GM23248 (cell line): ENCODE data around the gene KLK4. TPM values are rescaled to one million over a fixed set of nuclear protein-coding genes. Genes with fewer than 3 reads are reported as not detected.

Source experiments
- DNase-seq: peaks from one replicate; pipeline ENCODE4 v3.0.0-alpha.2; 2015
- H2AFZ ChIP-seq: fragments of 200-600 bp; sonication (generic); 2 replicates; pipeline ENCODE4 v1.6.1; 2016; ENCODE audit warnings: antibody characterized with exemption
- H3F3A ChIP-seq: fragments of 200-600 bp; sonication (generic); 2 replicates; pipeline ENCODE4 v1.6.1; 2016; ENCODE audit warnings: mild to moderate bottlenecking, antibody characterized with exemption, mixed run types; ENCODE audit not compliant: insufficient read depth
- H3K27ac ChIP-seq: fragments of 200-600 bp; sonication (generic); 2 replicates; pipeline ENCODE4 v1.5.1; 2016; ENCODE audit warnings: mild to moderate bottlenecking
- H3K27me3 ChIP-seq: fragments of 200-600 bp; sonication (generic); replicated peaks from 2 replicates; pipeline ENCODE4 v1.6.1; 2016; ENCODE audit warnings: mild to moderate bottlenecking; ENCODE audit not compliant: insufficient read depth
- H3K36me3 ChIP-seq: fragments of 200-600 bp; sonication (generic); 2 replicates; pipeline ENCODE4 v1.6.1; 2016; ENCODE audit warnings: low read depth, mild to moderate bottlenecking
- H3K4me1 ChIP-seq: fragments of 200-600 bp; sonication (generic); 2 replicates; pipeline ENCODE4 v1.6.1; 2016; ENCODE audit warnings: mild to moderate bottlenecking; ENCODE audit not compliant: insufficient read depth
- H3K4me2 ChIP-seq: fragments of 200-600 bp; sonication (generic); one replicate; pipeline ENCODE4 v1.6.1; 2016; ENCODE audit warnings: mild to moderate bottlenecking; ENCODE audit not compliant: unreplicated experiment
- H3K4me3 ChIP-seq: fragments of 200-600 bp; sonication (generic); 2 replicates; pipeline ENCODE4 v1.5.1; 2016; ENCODE audit warnings: mild to moderate bottlenecking
- H3K79me2 ChIP-seq: fragments of 200-600 bp; sonication (generic); 2 replicates; pipeline ENCODE4 v1.6.1; 2016; ENCODE audit warnings: mild to moderate bottlenecking; ENCODE audit not compliant: insufficient read depth
- H3K9ac ChIP-seq: fragments of 200-600 bp; sonication (generic); 2 replicates; pipeline ENCODE4 v1.6.1; 2016; ENCODE audit warnings: mild to moderate bottlenecking
- H3K9me2 ChIP-seq: fragments of 200-600 bp; sonication (generic); 2 replicates; pipeline ENCODE4 v1.6.1; 2016; ENCODE audit warnings: mixed run types, mild to moderate bottlenecking, moderate library complexity; ENCODE audit not compliant: insufficient read depth
- H3K9me3 ChIP-seq: fragments of 200-600 bp; sonication (generic); one replicate; pipeline ENCODE4 v1.6.1; 2017; ENCODE audit warnings: low read depth
- H4K20me1 ChIP-seq: fragments of 200-600 bp; sonication (generic); 2 replicates; pipeline ENCODE4 v1.6.0; 2016; ENCODE audit not compliant: insufficient read depth
- EZH2 ChIP-seq: fragments of 200-600 bp; sonication (generic); IDR thresholded peaks from 2 replicates; pipeline ENCODE4 v1.6.1; 2018; ENCODE audit warnings: antibody characterized with exemption, mild to moderate bottlenecking; ENCODE audit not compliant: insufficient read depth, poor library complexity, severe bottlenecking
- EZH2phosphoT487 ChIP-seq: fragments of 200-600 bp; sonication (generic); IDR thresholded peaks from 2 replicates; pipeline ENCODE4 v1.6.1; 2018; ENCODE audit warnings: antibody characterized with exemption, moderate library complexity, mild to moderate bottlenecking, low read depth; ENCODE audit not compliant: insufficient read depth
- WGBS, 2 experiments: methylation state at CpG; one replicate each; pipeline ENCODE4 v1.1.6; 2015 to 2017; ENCODE audit warnings: low lambda C conversion rate in 2 of 2, low coverage in 1 of 2; ENCODE audit errors: missing lambda C conversion rate in 2 of 2; 5-methylcytosine and 5-hydroxymethylcytosine counted together
- in situ Hi-C: fragments of 300-500 bp; cut with MboI; formaldehyde crosslinking; loops from 2 replicates; pipeline ENCODE4 v1.15.0; 2020
- polyA plus RNA-seq: library from polyadenylated mRNA; unstranded; fragments of >200 nt; fragmentation: Nextera tagmentation; extraction: Ambion mirVana; gene quantifications from 2 replicates; pipeline ENCODE4 v1.2.1, GENCODE V29; 2016
- total RNA-seq: library from RNA; depleted of rRNA; stranded (reverse); fragments of >200 nt; shearing (Covaris generic); gene quantifications from 2 replicates; pipeline ENCODE4 v1.2.3, GENCODE V29; 2014

The KLK4 gene
- total and polyA plus RNA-seq, 2 experiments from 2014 or later, result not detected

DNA sequence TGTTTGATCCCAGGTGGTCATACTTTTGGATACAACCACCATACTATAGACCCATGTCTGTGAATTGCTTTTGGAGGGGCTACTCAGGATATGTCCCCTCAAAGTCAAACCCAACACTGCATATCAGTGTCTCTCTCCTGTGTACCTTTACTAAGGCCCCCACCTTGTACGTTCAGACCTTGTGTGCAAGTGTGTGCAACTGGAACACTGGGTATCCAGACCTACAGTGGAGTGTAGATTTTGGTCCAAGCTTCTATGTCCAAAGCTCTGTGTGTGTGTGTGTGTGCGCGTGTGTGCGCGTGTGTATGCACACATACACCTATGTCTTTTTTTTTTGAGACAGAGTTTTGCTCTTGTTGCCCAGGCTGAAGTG, 20.0 kb downstream of the KLK4 start:
- WGBS, 2 experiments, result 74 to 81% methylated on average over 5 of the region's 5 CpGs
- H2AFZ ChIP-seq, result no peak overlapping the region

DNA sequence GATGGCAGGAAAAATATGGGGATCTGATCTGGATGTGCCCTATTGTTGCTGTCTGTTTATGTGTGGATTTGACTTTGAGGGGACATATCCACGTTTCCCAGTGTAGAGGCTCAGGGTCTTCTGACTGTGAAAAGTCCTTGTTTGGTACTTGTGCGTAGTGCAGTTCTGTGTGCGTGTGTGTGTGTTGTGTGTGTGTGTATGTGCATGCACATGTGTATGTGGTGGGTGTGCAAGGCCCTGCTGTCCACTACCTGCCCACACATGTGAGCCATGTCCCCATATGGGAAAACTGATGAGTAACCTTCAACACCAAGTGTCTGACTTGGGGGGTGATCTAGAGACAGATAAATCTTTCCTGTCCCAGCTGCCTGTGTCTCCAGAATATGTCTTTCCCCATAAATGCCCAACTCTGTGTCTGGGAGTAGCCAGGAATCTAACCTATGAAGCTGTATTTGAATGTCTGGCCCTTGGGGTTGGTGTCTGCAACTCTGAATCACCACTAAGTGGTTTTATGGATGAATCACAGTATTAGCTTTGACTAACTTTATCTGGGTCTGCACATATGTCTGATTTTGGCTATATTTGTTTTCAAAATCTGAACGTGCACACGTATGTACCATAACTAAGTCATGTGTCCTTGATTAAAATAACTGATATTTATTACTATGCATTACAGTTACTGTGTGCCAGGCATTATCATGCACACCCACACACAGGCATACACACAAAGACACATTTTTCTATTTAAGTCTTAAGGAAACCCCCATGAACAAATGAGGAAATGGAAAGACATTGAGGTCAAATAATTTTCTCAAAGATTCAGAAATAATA, 20.6 kb downstream of the KLK4 start:
- in situ Hi-C loops, result no loop called here
- H3K27me3 ChIP-seq, result peaks cover 6% of the 10 kb centered on the region; the same call in 1 of the 2 replicates
- peaks cover 6% of the 10 kb centered on the region; the same call in 1 of the 2 replicates for H3F3A ChIP-seq
- H3K4me3 ChIP-seq, result no peak overlapping the region
- H3K4me1 ChIP-seq, result no peaks in the 10 kb centered on the region
- no peak overlapping the region for H3K27ac ChIP-seq
- no peaks in the 10 kb centered on the region for H3K9me3 ChIP-seq
- H3K36me3 ChIP-seq, result no peaks in the 10 kb centered on the region
- no peak overlapping the region for H3K4me2 ChIP-seq
- TF ChIP-seq EZH2phosphoT487, result no peak
- TF ChIP-seq EZH2, result no peak
- WGBS, 2 experiments, result 30 to 40% methylated on average over 5 of the region's 5 CpGs
- DNase-seq, result peak; percentile 61
- H3K9me2 ChIP-seq, result no peaks in the 10 kb centered on the region
- H3K79me2 ChIP-seq, result no peaks in the 10 kb centered on the region
- no peak overlapping the region for H2AFZ ChIP-seq
- H3K9ac ChIP-seq, result no peak overlapping the region
- no peaks in the 10 kb centered on the region for H4K20me1 ChIP-seq

More for the DNA sequence above, 20.0 kb downstream of the KLK4 start:
- Histone ChIP-seq H3K36me3 (no peaks in the 10 kb centered on the region), H3K79me2 (no peaks in the 10 kb centered on the region), H3K4me2 (no peak overlapping the region), H3F3A (peaks cover 6% of the 10 kb centered on the region; the same call in 1 of the 2 replicates), H3K9me2 (no peaks in the 10 kb centered on the region), H3K9ac (no peak overlapping the region), H3K9me3 (no peaks in the 10 kb centered on the region), H3K4me3 (no peak overlapping the region), H3K4me1 (no peaks in the 10 kb centered on the region), H3K27ac (no peak overlapping the region), H3K27me3 (peaks cover 6% of the 10 kb centered on the region; the same call in 1 of the 2 replicates), H4K20me1 (no peaks in the 10 kb centered on the region)
- TF ChIP-seq EZH2 (no peak), EZH2phosphoT487 (no peak)
- DNase-seq, result no peak
- in situ Hi-C loops, result no loop called here

GRCh38 chr19:50889638-50890037, 21.6 kb downstream of the KLK4 start:
- no peak for DNase-seq
- H3F3A ChIP-seq, result peaks cover 6% of the 10 kb centered on the region; the same call in 1 of the 2 replicates
- peaks cover 6% of the 10 kb centered on the region; the same call in 1 of the 2 replicates for H3K27me3 ChIP-seq
- H3K79me2 ChIP-seq, result no peaks in the 10 kb centered on the region
- in situ Hi-C loops, result no loop called here
- H3K27ac ChIP-seq, result no peak overlapping the region
- no peak for TF ChIP-seq EZH2
- no peak for TF ChIP-seq EZH2phosphoT487
- no peaks in the 10 kb centered on the region for H3K9me3 ChIP-seq
- 3% methylated on average over 3 of the region's 3 CpGs for WGBS, 2 experiments
- no peaks in the 10 kb centered on the region for H3K4me1 ChIP-seq
- no peaks in the 10 kb centered on the region for H4K20me1 ChIP-seq
- no peak overlapping the region for H2AFZ ChIP-seq
- no peak overlapping the region for H3K4me2 ChIP-seq
- no peaks in the 10 kb centered on the region for H3K9me2 ChIP-seq
- H3K9ac ChIP-seq, result no peak overlapping the region
- H3K36me3 ChIP-seq, result no peaks in the 10 kb centered on the region
- no peak overlapping the region for H3K4me3 ChIP-seq

DNA sequence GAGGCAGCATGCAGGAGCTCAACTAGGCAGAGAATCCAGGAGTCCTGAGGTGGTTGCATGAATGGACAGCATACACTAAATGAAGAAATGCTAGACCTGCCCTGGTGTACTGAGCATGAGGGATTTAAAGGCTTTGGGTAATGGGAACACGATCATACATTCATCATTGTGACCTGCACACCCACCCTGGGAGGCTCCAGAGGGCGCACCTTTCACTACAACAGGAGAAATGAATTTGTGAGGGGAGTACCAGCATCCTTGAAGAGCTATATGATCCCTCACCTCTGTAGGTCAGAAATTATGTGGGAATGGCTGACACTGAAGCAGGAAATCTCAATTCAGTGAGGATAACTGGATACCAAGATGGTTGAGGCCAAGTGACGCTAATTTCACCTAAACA, 29.0 kb downstream of the KLK4 start:
- H3K4me3 ChIP-seq, result no peak overlapping the region
- no peak overlapping the region for H3K9ac ChIP-seq
- H3K9me2 ChIP-seq, result no peaks in the 10 kb centered on the region
- peaks cover 6% of the 10 kb centered on the region; the same call in 1 of the 2 replicates for H3K27me3 ChIP-seq
- WGBS, 2 experiments, result 9 to 17% methylated on average over 3 of the region's 3 CpGs
- H4K20me1 ChIP-seq, result no peaks in the 10 kb centered on the region
- no peak for DNase-seq
- in situ Hi-C loops, result no loop called here
- no peaks in the 10 kb centered on the region for H3K36me3 ChIP-seq
- no peak overlapping the region for H3K27ac ChIP-seq
- no peaks in the 10 kb centered on the region for H3K9me3 ChIP-seq
- H2AFZ ChIP-seq, result no peak overlapping the region
- no peak for TF ChIP-seq EZH2phosphoT487
- no peak for TF ChIP-seq EZH2
- no peaks in the 10 kb centered on the region for H3F3A ChIP-seq
- H3K79me2 ChIP-seq, result no peaks in the 10 kb centered on the region
- no peaks in the 10 kb centered on the region for H3K4me1 ChIP-seq
- H3K4me2 ChIP-seq, result no peak overlapping the region

DNA sequence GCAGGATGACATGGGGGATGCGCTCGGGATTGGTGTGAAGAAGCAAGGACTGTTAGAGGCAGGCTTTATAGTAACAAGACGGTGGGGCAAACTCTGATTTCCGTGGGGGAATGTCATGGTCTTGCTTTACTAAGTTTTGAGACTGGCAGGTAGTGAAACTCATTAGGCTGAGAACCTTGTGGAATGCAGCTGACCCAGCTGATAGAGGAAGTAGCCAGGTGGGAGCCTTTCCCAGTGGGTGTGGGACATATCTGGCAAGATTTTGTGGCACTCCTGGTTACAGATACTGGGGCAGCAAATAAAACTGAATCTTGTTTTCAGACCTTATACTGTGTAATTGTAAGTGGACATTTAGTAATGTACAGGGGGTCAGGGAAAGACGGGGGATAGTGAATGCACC, 31.0 kb downstream of the KLK4 start:
- in situ Hi-C loops, result no loop called here
- no peaks in the 10 kb centered on the region for H3K79me2 ChIP-seq
- H3K4me3 ChIP-seq, result no peak overlapping the region
- no peak overlapping the region for H3K27ac ChIP-seq
- H3K9me2 ChIP-seq, result no peaks in the 10 kb centered on the region
- no peaks in the 10 kb centered on the region for H3K9me3 ChIP-seq
- no peaks in the 10 kb centered on the region for H4K20me1 ChIP-seq
- no peak for DNase-seq
- WGBS, 2 experiments, result 44 to 49% methylated on average over 5 of the region's 5 CpGs
- no peak overlapping the region for H3K4me2 ChIP-seq
- no peaks in the 10 kb centered on the region for H3F3A ChIP-seq
- H2AFZ ChIP-seq, result no peak overlapping the region
- H3K9ac ChIP-seq, result no peak overlapping the region
- H3K4me1 ChIP-seq, result no peaks in the 10 kb centered on the region
- H3K36me3 ChIP-seq, result no peaks in the 10 kb centered on the region
- peaks cover 7% of the 10 kb centered on the region for H3K27me3 ChIP-seq
- TF ChIP-seq EZH2phosphoT487, result no peak
- no peak for TF ChIP-seq EZH2
